K562 (cell line): ENCODE results near the gene IL17RC. TPM values are rescaled to one million over a fixed set of nuclear protein-coding genes. Genes with fewer than 3 reads are reported as not detected.

Source experiments
- ATAC-seq: fragments of 200-7000 bp; cut with Tn5 transposase; 3 replicates; pipeline ENCODE4 v1.9.1; 2020; ENCODE audit warnings: moderate library complexity
- BruUV-seq: library from RNA; stranded (reverse); fragments of 400-500 nt; replicated peaks from 2 replicates; lab custom pipeline; 2021; lab: Mats Ljungman, UMichigan
- CTCF ChIA-PET: fragments of 300-600 bp; formaldehyde crosslinking; extraction: SDS; loops from one replicate; lab custom pipeline; 2021; ENCODE audit warnings: low intra/inter-chr PET ratio; lab: Yijun Ruan, JAX
- POLR2A ChIA-PET: fragments of 300-600, 350-650 bp; sonication (Branson Sonifier 250); formaldehyde crosslinking; extraction: SDS; loops from one replicate; lab custom pipeline; 2021; ENCODE audit warnings: antibody characterized with exemption, inconsistent platforms; lab: Yijun Ruan, JAX
- DNase-seq, 4 experiments: peaks; one replicate each; pipeline versions ENCODE4 v3.0.0 to v3.0.0-alpha.2; 2011 to 2018; ENCODE audit warnings: low spot score in 3 of 4, mixed read lengths in 3 of 4; ENCODE audit errors: extremely low read depth in 1 of 4
- FAIRE-seq: peaks from 2 replicates; lab custom pipeline; 2011; peaks lifted over from hg19 to GRCh38; lab: Jason Lieb, UNC
- H2AFZ ChIP-seq: 2 replicates; pipeline ENCODE4 v1.6.0; 2011; ENCODE audit warnings: low read depth, low read length, control low read depth, inconsistent platforms
- H3K27ac ChIP-seq: fragments of 200-600 bp; 3 replicates; pipeline ENCODE4 v1.8.0; 2011; ENCODE audit warnings: low read depth, mild to moderate bottlenecking, control low read depth, inconsistent platforms, low read length, moderate library complexity, mixed read lengths; ENCODE audit errors: extremely low read depth
- H3K27me3 ChIP-seq, 2 experiments: fragments of 300-600 bp in 1 of 2; 2 replicates in 1 of 2; 3 replicates in 1 of 2; pipeline versions ENCODE4 v1.6.0 to v1.8.0; 2011; ENCODE audit warnings: inconsistent platforms in 2 of 2, low read length in 2 of 2, mild to moderate bottlenecking in 1 of 2, mixed read lengths in 1 of 2, moderate library complexity in 1 of 2; ENCODE audit not compliant: control insufficient read depth in 2 of 2, insufficient read depth in 2 of 2
- H3K36me3 ChIP-seq: fragments of 300-600 bp; 3 replicates; pipeline ENCODE4 v1.8.0; 2011; ENCODE audit warnings: mild to moderate bottlenecking, low read length, inconsistent platforms; ENCODE audit not compliant: control insufficient read depth, insufficient read depth
- H3K4me1 ChIP-seq, 2 experiments: fragments of 200-600 bp in 1 of 2; replicated peaks in 1 of 2; 2 replicates in 1 of 2; 3 replicates in 1 of 2; pipeline versions ENCODE4 v1.5.1 to v1.8.0; 2011; ENCODE audit warnings: inconsistent platforms in 2 of 2, low read length in 2 of 2, mild to moderate bottlenecking in 1 of 2, mixed read lengths in 1 of 2, moderate library complexity in 1 of 2; ENCODE audit not compliant: control insufficient read depth in 2 of 2, insufficient read depth in 2 of 2
- H3K4me2 ChIP-seq: 2 replicates; pipeline ENCODE4 v1.6.1; 2011; ENCODE audit warnings: low read length, control low read depth, inconsistent platforms, mixed read lengths; ENCODE audit not compliant: insufficient read depth
- H3K4me3 ChIP-seq: fragments of 200-600 bp; sonication (generic), shearing (Covaris generic); 2 replicates; pipeline ENCODE4 v1.5.1; 2016; ENCODE audit warnings: control low read depth, inconsistent platforms
- H3K79me2 ChIP-seq: fragments of 200-600 bp; 3 replicates; pipeline ENCODE4 v1.8.0; 2011; ENCODE audit warnings: low read length, inconsistent platforms; ENCODE audit not compliant: control insufficient read depth, insufficient read depth
- H3K9ac ChIP-seq, 2 experiments: 2 replicates each; pipeline versions ENCODE4 v1.6.0 to v1.6.1; 2011; ENCODE audit warnings: low read depth in 2 of 2, low read length in 2 of 2, control low read depth in 1 of 2, inconsistent platforms in 1 of 2, mild to moderate bottlenecking in 1 of 2, mixed read lengths in 1 of 2; ENCODE audit not compliant: insufficient read depth in 1 of 2
- H3K9me1 ChIP-seq: one replicate; pipeline ENCODE4 v1.6.0; 2011; ENCODE audit warnings: inconsistent platforms, mild to moderate bottlenecking, low read length, moderate library complexity; ENCODE audit not compliant: control insufficient read depth, insufficient read depth
- H3K9me3 ChIP-seq: replicated peaks from 2 replicates; pipeline ENCODE4 v1.5.1; 2011; ENCODE audit warnings: low read depth, low read length, inconsistent platforms; ENCODE audit not compliant: control insufficient read depth, insufficient read depth
- H4K20me1 ChIP-seq: replicated peaks from 2 replicates; pipeline ENCODE4 v1.6.1; 2011; ENCODE audit warnings: low read length, inconsistent platforms, mixed read lengths; ENCODE audit not compliant: control insufficient read depth, insufficient read depth
- ARID1B ChIP-seq: fragments of 450-650 bp; IDR thresholded peaks from 2 replicates; pipeline ENCODE4 v1.6.1; 2016; ENCODE audit warnings: antibody characterized with exemption, mild to moderate bottlenecking, inconsistent platforms
- HNRNPH1 ChIP-seq: fragments of 200-400 bp; formaldehyde crosslinking; optimal IDR thresholded peaks from 2 replicates; pipeline ENCODE3; 2017; ENCODE audit warnings: low read depth, mild to moderate bottlenecking, low read length, moderate library complexity
- ILF3 ChIP-seq: fragments of 450-650 bp; IDR thresholded peaks from 2 replicates; pipeline ENCODE4 v1.6.1; 2018; ENCODE audit warnings: antibody characterized with exemption, mild to moderate bottlenecking, moderate library complexity, borderline replicate concordance
- PHB ChIP-seq: fragments of 250-450 bp; sonication (Bioruptor Pico); IDR thresholded peaks from 2 replicates; pipeline ENCODE4 v1.5.0; 2021
- ZBED1 ChIP-seq: IDR thresholded peaks from 2 replicates; pipeline ENCODE4 v1.6.1; 2014
- WGBS: fragments of 100-300 bp; shearing (Covaris generic); methylation state at CpG from one replicate; pipeline ENCODE4 v1.1.6; 2016; ENCODE audit warnings: low coverage, mixed read lengths; ENCODE audit not compliant: insufficient coverage; ENCODE audit errors: missing lambda C conversion rate; 5-methylcytosine and 5-hydroxymethylcytosine counted together
- in situ Hi-C: fragments of 300-500 bp; cut with MboI; formaldehyde crosslinking; loops from 4 replicates; pipeline ENCODE4 v1.15.0; 2018; ENCODE audit warnings: inconsistent platforms, mixed read lengths
- intact Hi-C: fragments of 100-400 bp; cut with micrococcal nuclease; formaldehyde crosslinking; loops from 2 replicates; pipeline ENCODE4 v1.14.2; 2022
- polyA plus RNA-seq, 8 experiments: library from polyadenylated mRNA; depleted of rRNA in 4 of 8; stranded (reverse) in 5 of 8; unstranded in 3 of 8; fragments of >200 nt; fragmentation: Nextera tagmentation in 2 of 8; fragmentation: Illumina TruSeq in 1 of 8; extraction: Ambion mirVana in 2 of 8; extraction: Trizol in 1 of 8; gene quantifications; 2 replicates each; pipeline versions ENCODE4 v1.2.1 to v1.2.3, GENCODE V29; 2011 to 2014; ENCODE audit warnings: inconsistent platforms in 1 of 8, missing spikeins in 1 of 8
- total RNA-seq, 7 experiments: library from RNA; depleted of rRNA in 6 of 7; stranded (reverse); fragments of >200 nt in 6 of 7; fragmentation: Illumina TruSeq in 2 of 7; extraction: Trizol in 2 of 7; gene quantifications; 2 replicates each; pipeline versions ENCODE4 v1.2.1 to v1.2.3, GENCODE V29; 2011 to 2021; ENCODE audit warnings: low replicate concordance in 1 of 7
- TF ChIP-seq, protein P1 (sequence below), 2 experiments: IDR thresholded peaks; 2 replicates each; pipeline ENCODE4 v1.6.1; 2012; ENCODE audit warnings: improper control_type of control experiment in 2 of 2, low read depth in 2 of 2, low read length in 2 of 2, borderline replicate concordance in 1 of 2
- TF ChIP-seq, protein P2 (sequence below): fragments of 450-650 bp; formaldehyde crosslinking; IDR thresholded peaks from 2 replicates; pipeline ENCODE4 v1.4.0; 2022; ENCODE audit warnings: missing genetic modification characterization
- TF ChIP-seq, protein P3 (sequence below): fragments of 150-350 bp; IDR thresholded peaks from 2 replicates; pipeline ENCODE4 v1.6.1; 2014; ENCODE audit warnings: low read depth, mild to moderate bottlenecking, low read length, borderline replicate concordance

The IL17RC gene
- total and polyA plus RNA-seq, 9 of the 15 experiments (the other 6 are each of a cell fraction or from before 2014, with no cell fraction given): 0.15 to 11.4 (median 7.1) TPM; not detected in 1

DNA sequence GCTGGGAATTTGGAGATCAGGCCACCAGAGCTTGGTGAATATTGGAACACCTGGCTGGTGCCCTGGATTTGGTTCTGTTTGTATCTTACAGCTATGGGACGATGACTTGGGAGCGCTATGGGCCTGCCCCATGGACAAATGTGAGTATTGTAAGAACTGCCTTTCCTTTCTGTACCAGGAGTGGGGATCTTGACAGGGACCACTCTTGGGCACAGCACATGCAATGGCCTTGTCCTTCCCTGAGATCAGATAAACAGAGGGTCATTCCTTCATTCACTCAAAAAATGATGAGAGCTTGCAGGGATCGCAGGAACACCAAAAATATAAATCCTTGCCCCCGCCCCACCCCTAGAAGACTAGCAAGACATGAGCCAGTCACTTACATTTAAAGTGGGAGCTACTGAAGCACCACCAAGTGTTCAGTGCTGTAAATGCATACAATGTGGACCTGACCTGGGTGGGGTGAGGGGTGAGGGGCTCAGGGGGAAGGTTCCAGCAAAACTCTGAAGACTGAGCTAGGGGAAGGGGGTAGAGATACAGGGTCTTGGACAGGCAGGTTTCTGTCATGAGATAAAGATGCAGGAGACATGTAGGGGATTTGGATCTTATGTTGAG, 14.0 kb downstream of the IL17RC start (continued):
- TF ChIP-seq HNRNPH1 (no peak), ZBED1 (no peak), ILF3 (no peak), ARID1B (no peak)
- TF ChIP-seq, protein P1, sequence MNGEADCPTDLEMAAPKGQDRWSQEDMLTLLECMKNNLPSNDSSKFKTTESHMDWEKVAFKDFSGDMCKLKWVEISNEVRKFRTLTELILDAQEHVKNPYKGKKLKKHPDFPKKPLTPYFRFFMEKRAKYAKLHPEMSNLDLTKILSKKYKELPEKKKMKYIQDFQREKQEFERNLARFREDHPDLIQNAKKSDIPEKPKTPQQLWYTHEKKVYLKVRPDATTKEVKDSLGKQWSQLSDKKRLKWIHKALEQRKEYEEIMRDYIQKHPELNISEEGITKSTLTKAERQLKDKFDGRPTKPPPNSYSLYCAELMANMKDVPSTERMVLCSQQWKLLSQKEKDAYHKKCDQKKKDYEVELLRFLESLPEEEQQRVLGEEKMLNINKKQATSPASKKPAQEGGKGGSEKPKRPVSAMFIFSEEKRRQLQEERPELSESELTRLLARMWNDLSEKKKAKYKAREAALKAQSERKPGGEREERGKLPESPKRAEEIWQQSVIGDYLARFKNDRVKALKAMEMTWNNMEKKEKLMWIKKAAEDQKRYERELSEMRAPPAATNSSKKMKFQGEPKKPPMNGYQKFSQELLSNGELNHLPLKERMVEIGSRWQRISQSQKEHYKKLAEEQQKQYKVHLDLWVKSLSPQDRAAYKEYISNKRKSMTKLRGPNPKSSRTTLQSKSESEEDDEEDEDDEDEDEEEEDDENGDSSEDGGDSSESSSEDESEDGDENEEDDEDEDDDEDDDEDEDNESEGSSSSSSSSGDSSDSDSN (IDR thresholded peaks at IDR 0.05; ENCODE audit: borderline replicate concordance in 1 of 2, low read depth in 2 of 2, low read length in 2 of 2): no peak
- TF ChIP-seq, protein P2, sequence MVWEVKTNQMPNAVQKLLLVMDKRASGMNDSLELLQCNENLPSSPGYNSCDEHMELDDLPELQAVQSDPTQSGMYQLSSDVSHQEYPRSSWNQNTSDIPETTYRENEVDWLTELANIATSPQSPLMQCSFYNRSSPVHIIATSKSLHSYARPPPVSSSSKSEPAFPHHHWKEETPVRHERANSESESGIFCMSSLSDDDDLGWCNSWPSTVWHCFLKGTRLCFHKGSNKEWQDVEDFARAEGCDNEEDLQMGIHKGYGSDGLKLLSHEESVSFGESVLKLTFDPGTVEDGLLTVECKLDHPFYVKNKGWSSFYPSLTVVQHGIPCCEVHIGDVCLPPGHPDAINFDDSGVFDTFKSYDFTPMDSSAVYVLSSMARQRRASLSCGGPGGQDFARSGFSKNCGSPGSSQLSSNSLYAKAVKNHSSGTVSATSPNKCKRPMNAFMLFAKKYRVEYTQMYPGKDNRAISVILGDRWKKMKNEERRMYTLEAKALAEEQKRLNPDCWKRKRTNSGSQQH (CRISPR knock-in tag): no peak

DNA sequence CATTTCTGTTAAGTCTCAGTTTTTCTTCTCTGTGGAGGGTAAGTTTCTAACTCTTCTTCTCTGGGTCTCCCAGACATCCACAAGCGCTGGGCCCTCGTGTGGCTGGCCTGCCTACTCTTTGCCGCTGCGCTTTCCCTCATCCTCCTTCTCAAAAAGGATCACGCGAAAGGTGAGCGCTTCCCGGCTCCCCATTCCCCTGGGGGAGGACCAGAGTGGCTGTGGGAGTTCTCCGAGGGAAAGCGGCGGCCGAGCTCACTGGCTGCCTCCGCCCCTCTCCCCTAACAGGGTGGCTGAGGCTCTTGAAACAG, 15.6 kb downstream of the IL17RC start:
- H3K79me2 ChIP-seq: peaks cover 20% of the 10 kb centered on the region
- no peak for DNase-seq
- ChIA-PET CTCF (interaction anchor here (0.6 to 1.3 kb wide), 3 partner anchors 51 to 109 kb away, joined by 4 to 7 read pairs (median 6); no protein-coding TSS in a partner anchor), POLR2A (interaction anchor here (0.6 to 3.4 kb wide), 17 partner anchors 9 to 382 kb away, joined by 3 to 15 read pairs (median 5); partner anchors contain the start of genes BRK1, EMC3, IL17RC and IL17RE)
- no peak for ATAC-seq
- no peaks in the 10 kb centered on the region for H3K9me1 ChIP-seq
- H3K36me3 ChIP-seq: peaks cover 21% of the 10 kb centered on the region
- H4K20me1 ChIP-seq: no peaks in the 10 kb centered on the region
- H2AFZ ChIP-seq: peak overlapping the region; percentile 89
- H3K9ac ChIP-seq: peak overlapping the region; percentile 76 to 99
- H3K4me2 ChIP-seq: peak overlapping the region; percentile 81
- FAIRE-seq: no peak
- H3K9me3 ChIP-seq: no peaks in the 10 kb centered on the region
- no TSS peak for BruUV-seq
- WGBS: 15% methylated on average over 13 of the region's 13 CpGs
- H3K27me3 ChIP-seq: no peaks in the 10 kb centered on the region
- in situ Hi-C loops: no loop called here
- H3K4me1 ChIP-seq: peaks cover 11 to 39% of the 10 kb centered on the region in 2 experiments; a peak in 4 of 5 replicates
- 0 out of 2 replicates have a peak, but pooled peaks have one; percentile 43 for TF ChIP-seq PHB
- TF ChIP-seq, protein P3, sequence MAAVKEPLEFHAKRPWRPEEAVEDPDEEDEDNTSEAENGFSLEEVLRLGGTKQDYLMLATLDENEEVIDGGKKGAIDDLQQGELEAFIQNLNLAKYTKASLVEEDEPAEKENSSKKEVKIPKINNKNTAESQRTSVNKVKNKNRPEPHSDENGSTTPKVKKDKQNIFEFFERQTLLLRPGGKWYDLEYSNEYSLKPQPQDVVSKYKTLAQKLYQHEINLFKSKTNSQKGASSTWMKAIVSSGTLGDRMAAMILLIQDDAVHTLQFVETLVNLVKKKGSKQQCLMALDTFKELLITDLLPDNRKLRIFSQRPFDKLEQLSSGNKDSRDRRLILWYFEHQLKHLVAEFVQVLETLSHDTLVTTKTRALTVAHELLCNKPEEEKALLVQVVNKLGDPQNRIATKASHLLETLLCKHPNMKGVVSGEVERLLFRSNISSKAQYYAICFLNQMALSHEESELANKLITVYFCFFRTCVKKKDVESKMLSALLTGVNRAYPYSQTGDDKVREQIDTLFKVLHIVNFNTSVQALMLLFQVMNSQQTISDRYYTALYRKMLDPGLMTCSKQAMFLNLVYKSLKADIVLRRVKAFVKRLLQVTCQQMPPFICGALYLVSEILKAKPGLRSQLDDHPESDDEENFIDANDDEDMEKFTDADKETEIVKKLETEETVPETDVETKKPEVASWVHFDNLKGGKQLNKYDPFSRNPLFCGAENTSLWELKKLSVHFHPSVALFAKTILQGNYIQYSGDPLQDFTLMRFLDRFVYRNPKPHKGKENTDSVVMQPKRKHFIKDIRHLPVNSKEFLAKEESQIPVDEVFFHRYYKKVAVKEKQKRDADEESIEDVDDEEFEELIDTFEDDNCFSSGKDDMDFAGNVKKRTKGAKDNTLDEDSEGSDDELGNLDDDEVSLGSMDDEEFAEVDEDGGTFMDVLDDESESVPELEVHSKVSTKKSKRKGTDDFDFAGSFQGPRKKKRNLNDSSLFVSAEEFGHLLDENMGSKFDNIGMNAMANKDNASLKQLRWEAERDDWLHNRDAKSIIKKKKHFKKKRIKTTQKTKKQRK: no peak
- H3K27ac ChIP-seq: peak overlapping the region; percentile 88
- intact Hi-C loops: loop anchor here (1.0 to 10.0 kb wide), 7 partner anchors 44 to 292 kb away; partner anchors contain the start of genes FANCD2 and VHL
- peak overlapping the region; percentile 57 for H3K4me3 ChIP-seq
